Endothelial cell of umbilical vein (primary cell): ENCODE results near the gene FBXW7. TPM values are rescaled to one million over a fixed set of nuclear protein-coding genes. Genes with fewer than 3 reads are reported as not detected.

Experiments used
- BruUV-seq: library from RNA; stranded (reverse); fragments of 400-500 nt; replicated peaks from 2 replicates; lab custom pipeline; 2021; lab: Mats Ljungman, UMichigan
- CTCF ChIA-PET: fragments of 300-600, 350-600 bp; sonication (Branson Sonifier 250); formaldehyde crosslinking; loops from one replicate; lab custom pipeline; 2021; ENCODE audit warnings: antibody characterized with exemption, inconsistent platforms; lab: Charles Lee
- POLR2A ChIA-PET: fragments of 300-600, 350-600 bp; sonication (Branson Sonifier 250); formaldehyde crosslinking; loops from one replicate; lab custom pipeline; 2021; ENCODE audit warnings: antibody characterized with exemption, inconsistent platforms; lab: Charles Lee
- DNase-seq: peaks from one replicate; pipeline ENCODE4 v3.0.0-alpha.2; 2011; ENCODE audit warnings: low read depth, low spot score
- FAIRE-seq: peaks from 2 replicates; lab custom pipeline; 2011; peaks lifted over from hg19 to GRCh38; lab: Jason Lieb, UNC
- H2AFZ ChIP-seq: 2 replicates; pipeline ENCODE4 v1.6.0; 2012; ENCODE audit warnings: low read depth, low read length, control low read depth, inconsistent platforms
- H3K27ac ChIP-seq: 2 replicates; pipeline ENCODE4 v1.5.1; 2011; ENCODE audit warnings: low read depth, mild to moderate bottlenecking, control low read depth, low read length, moderate library complexity; ENCODE audit not compliant: insufficient read depth
- H3K27me3 ChIP-seq, 2 experiments: 2 replicates each; pipeline versions ENCODE4 v1.6.0 to v1.6.1; 2011; ENCODE audit warnings: low read length in 2 of 2, mixed read lengths in 1 of 2; ENCODE audit not compliant: control insufficient read depth in 2 of 2, insufficient read depth in 2 of 2
- H3K36me3 ChIP-seq, 2 experiments: 2 replicates in 1 of 2; 3 replicates in 1 of 2; pipeline ENCODE4 v1.5.1; 2011; ENCODE audit warnings: low read length in 2 of 2, mild to moderate bottlenecking in 1 of 2, moderate library complexity in 1 of 2; ENCODE audit not compliant: control insufficient read depth in 2 of 2, insufficient read depth in 2 of 2; ENCODE audit errors: extremely low read depth in 1 of 2
- H3K4me1 ChIP-seq: 3 replicates; pipeline ENCODE4 v1.5.1; 2011; ENCODE audit warnings: mild to moderate bottlenecking, low read length; ENCODE audit not compliant: control insufficient read depth, insufficient read depth; ENCODE audit errors: extremely low read depth
- H3K4me2 ChIP-seq: 2 replicates; pipeline ENCODE4 v1.6.1; 2011; ENCODE audit warnings: low read length, control low read depth, mixed read lengths; ENCODE audit not compliant: insufficient read depth
- H3K4me3 ChIP-seq, 3 experiments: fragments of 200-600 bp in 1 of 3; sonication (generic), shearing (Covaris generic) in 1 of 3; replicated peaks in 1 of 3; 2 replicates each; pipeline ENCODE4 v1.5.1; 2011 to 2016; ENCODE audit warnings: control low read depth in 3 of 3, low read length in 3 of 3, mild to moderate bottlenecking in 2 of 3, inconsistent platforms in 1 of 3, low read depth in 1 of 3, moderate library complexity in 1 of 3; ENCODE audit not compliant: insufficient read depth in 1 of 3
- H3K79me2 ChIP-seq: 2 replicates; pipeline ENCODE4 v1.6.0; 2012; ENCODE audit warnings: low read length, inconsistent platforms; ENCODE audit not compliant: control insufficient read depth, insufficient read depth
- H3K9ac ChIP-seq: replicated peaks from 2 replicates; pipeline ENCODE3; 2011; ENCODE audit warnings: low read length, control low read depth; ENCODE audit not compliant: insufficient read depth; ENCODE audit errors: extremely low read depth
- H3K9me1 ChIP-seq: replicated peaks from 3 replicates; pipeline ENCODE4 v1.6.0; 2011; ENCODE audit warnings: mild to moderate bottlenecking, low read length; ENCODE audit not compliant: control insufficient read depth, insufficient read depth; ENCODE audit errors: extremely low read depth
- H3K9me3 ChIP-seq: replicated peaks from 2 replicates; pipeline ENCODE4 v1.5.1; 2012; ENCODE audit warnings: low read length, inconsistent platforms; ENCODE audit not compliant: control insufficient read depth, insufficient read depth
- H4K20me1 ChIP-seq: replicated peaks from 2 replicates; pipeline ENCODE3; 2011; ENCODE audit warnings: mild to moderate bottlenecking, low read length; ENCODE audit not compliant: control insufficient read depth, insufficient read depth; ENCODE audit errors: extremely low read depth
- CTCF ChIP-seq, 2 donors: IDR thresholded peaks; 1 replicate in 1 of 2; 2 replicates in 1 of 2; pipeline ENCODE4 v1.5.1; 2011; ENCODE audit warnings: low read length in 2 of 2, mild to moderate bottlenecking in 2 of 2, moderate library complexity in 2 of 2, control low read depth in 1 of 2, inconsistent platforms in 1 of 2, low read depth in 1 of 2; ENCODE audit not compliant: insufficient read depth in 1 of 2; ENCODE audit errors: extremely low read depth in 1 of 2
- EZH2 ChIP-seq: IDR thresholded peaks from 2 replicates; pipeline ENCODE4 v1.6.1; 2012; ENCODE audit warnings: borderline replicate concordance, low read depth, mild to moderate bottlenecking, moderate library complexity, low read length, inconsistent platforms; ENCODE audit not compliant: severe bottlenecking
- FOS ChIP-seq: IDR thresholded peaks from 2 replicates; pipeline ENCODE4 v1.6.1; 2011; ENCODE audit warnings: mild to moderate bottlenecking, low read length, moderate library complexity, borderline replicate concordance; ENCODE audit not compliant: insufficient read depth
- GATA2 ChIP-seq: IDR thresholded peaks from 2 replicates; pipeline ENCODE4 v1.7.0; 2011; ENCODE audit warnings: low read depth, mild to moderate bottlenecking, moderate library complexity, mixed read lengths, low read length; ENCODE audit not compliant: insufficient read length, insufficient read depth
- JUN ChIP-seq: IDR thresholded peaks from 2 replicates; pipeline ENCODE4 v1.6.1; 2011; ENCODE audit warnings: borderline replicate concordance, low read depth; ENCODE audit not compliant: insufficient read length, insufficient read depth
- MAX ChIP-seq: IDR thresholded peaks from 2 replicates; pipeline ENCODE4 v1.6.1; 2011; ENCODE audit not compliant: insufficient read depth, insufficient read length
- MYC ChIP-seq: IDR thresholded peaks from one replicate; pipeline ENCODE4 v1.6.1; 2011; ENCODE audit warnings: mild to moderate bottlenecking, low read depth, low read length
- POLR2A ChIP-seq: IDR thresholded peaks from 2 replicates; pipeline ENCODE4 v1.6.1; 2012; ENCODE audit warnings: low read depth, mild to moderate bottlenecking, control low read depth, low read length
- POLR2AphosphoS5 ChIP-seq: IDR thresholded peaks from 2 replicates; pipeline ENCODE4 v1.6.1; 2012; ENCODE audit warnings: low read depth, mild to moderate bottlenecking, control low read depth, low read length, moderate library complexity; ENCODE audit not compliant: insufficient read depth
- dilution Hi-C: fragments of 300-500 bp; cut with MboI; formaldehyde crosslinking; loops from one replicate; pipeline ENCODE4 v1.15.0; 2019; ENCODE audit warnings: low sequenced_read_pairs; ENCODE audit not compliant: extremely low pct_ligation_motif_present
- intact Hi-C: fragments of 100-400 bp; cut with micrococcal nuclease; formaldehyde crosslinking; loops from one replicate; pipeline ENCODE4 v1.10.0; 2022
- polyA plus RNA-seq, 4 experiments: library from polyadenylated mRNA; depleted of rRNA in 3 of 4; stranded (reverse) in 3 of 4; unstranded in 1 of 4; fragments of >200 nt; gene quantifications; 2 replicates each; pipeline versions ENCODE4 v1.2.1 to v1.2.3, GENCODE V29; 2011 to 2012; ENCODE audit warnings: missing spikeins in 1 of 4
- total RNA-seq: library from RNA; stranded (reverse); gene quantifications from 2 replicates; pipeline ENCODE4 v1.2.3, GENCODE V29; 2021

FBXW7 gene
- total and polyA plus RNA-seq, 2 donors (not counting 3 experiments of a cell fraction or from before 2014, with no cell fraction given) = 7.0 to 28.1 TPM

GRCh38 chr4:152579107-152579764 lies 43.3 kb upstream of the FBXW7 start:
- intact Hi-C loops (no loop called here), dilution Hi-C loops (no loop called here)
- no peaks in the 10 kb centered on the region for H4K20me1 ChIP-seq
- ChIA-PET POLR2A (no interaction called here), CTCF (interaction anchor here (0.8 to 2.0 kb wide), 5 partner anchors 12 to 78 kb away, joined by 3 to 13 read pairs (median 5); no protein-coding TSS in a partner anchor)
- no peak overlapping the region for H3K4me2 ChIP-seq
- DNase-seq (no peak), FAIRE-seq (no peak)
- no TSS peak for BruUV-seq
- no peaks in the 10 kb centered on the region for H3K79me2 ChIP-seq
- no peak overlapping the region for H3K4me3 ChIP-seq
- peaks cover 0 to 4% of the 10 kb centered on the region in 2 experiments for H3K27me3 ChIP-seq
- H3K9me3 ChIP-seq = no peaks in the 10 kb centered on the region
- TF ChIP-seq CTCF (IDR thresholded peaks at IDR 0.05; ENCODE audit: extremely low read depth in 1 of 2, insufficient read depth in 1 of 2, low read depth in 1 of 2, low read length in 2 of 2) = no peak
- TF ChIP-seq GATA2 = no peak
- no peak for TF ChIP-seq FOS
- TF ChIP-seq POLR2AphosphoS5 = no peak
- TF ChIP-seq MAX = no peak
- no peak for TF ChIP-seq MYC
- TF ChIP-seq EZH2 = no peak
- TF ChIP-seq JUN = no peak
- TF ChIP-seq POLR2A = no peak
- no peaks in the 10 kb centered on the region for H3K9me1 ChIP-seq
- H3K27ac ChIP-seq = no peak overlapping the region
- no peak overlapping the region for H2AFZ ChIP-seq
- H3K36me3 ChIP-seq = no peaks in the 10 kb centered on the region
- H3K9ac ChIP-seq = no peak overlapping the region
- H3K4me1 ChIP-seq = no peaks in the 10 kb centered on the region
